Measurements from ENCODE around the gene GRIA2.

Gene GRIA2

DNA sequence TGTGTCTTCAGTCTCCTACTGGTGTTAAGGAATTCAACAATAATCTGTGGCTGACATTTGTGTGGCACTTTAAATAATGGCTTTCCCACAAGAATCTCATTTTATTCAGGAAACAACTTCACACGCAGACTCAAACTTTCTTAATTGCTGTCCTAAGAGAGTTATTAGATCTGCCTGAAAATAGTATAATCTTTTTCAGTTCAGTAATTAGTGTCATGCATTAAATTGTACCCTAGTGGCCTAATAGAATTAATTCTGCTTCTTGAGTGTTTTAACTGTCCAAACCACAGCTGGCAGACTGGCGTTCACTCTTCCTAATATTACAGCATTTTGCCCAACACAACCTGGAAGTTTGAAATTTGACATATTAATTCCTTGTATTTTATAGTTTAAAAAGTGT is 107.1 kb downstream of the GRIA2 start:
- H3K4me3 ChIP-seq (ENCODE audit: low read depth, low read length), result no peak overlapping the region
- no peak for TF ChIP-seq CTCF (IDR thresholded peaks at IDR 0.05; ENCODE audit: borderline replicate concordance, insufficient read depth, low read depth, low read length)

DNA sequence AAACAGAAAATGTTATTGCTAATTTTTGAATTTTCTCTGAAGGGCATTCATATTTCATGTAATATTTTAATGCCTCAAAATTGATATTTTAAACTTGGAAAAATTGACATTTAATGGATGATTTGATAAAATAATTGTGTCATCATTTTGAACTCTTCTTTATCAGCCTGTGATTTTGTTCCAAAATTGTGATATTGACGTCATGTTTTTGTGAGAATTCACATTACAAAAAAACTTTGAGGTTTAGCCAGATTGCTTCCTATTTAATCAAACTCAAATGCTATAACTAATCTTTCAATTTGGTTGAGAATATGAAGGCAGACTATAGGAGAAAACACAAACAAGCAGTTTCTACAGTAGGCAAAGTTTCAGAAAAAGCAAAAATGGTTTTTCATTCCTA is 137.4 kb downstream of the GRIA2 start:
- no peak overlapping the region for H3K4me3 ChIP-seq (ENCODE audit: low read depth, low read length)
- TF ChIP-seq CTCF (IDR thresholded peaks at IDR 0.05; ENCODE audit: borderline replicate concordance, insufficient read depth, low read depth, low read length), result no peak

GRCh38 chr4:157358439-157358838 is 137.9 kb downstream of the GRIA2 start:
- no peak for TF ChIP-seq CTCF (IDR thresholded peaks at IDR 0.05; ENCODE audit: borderline replicate concordance, insufficient read depth, low read depth, low read length)
- no peak overlapping the region for H3K4me3 ChIP-seq (ENCODE audit: low read depth, low read length)

DNA sequence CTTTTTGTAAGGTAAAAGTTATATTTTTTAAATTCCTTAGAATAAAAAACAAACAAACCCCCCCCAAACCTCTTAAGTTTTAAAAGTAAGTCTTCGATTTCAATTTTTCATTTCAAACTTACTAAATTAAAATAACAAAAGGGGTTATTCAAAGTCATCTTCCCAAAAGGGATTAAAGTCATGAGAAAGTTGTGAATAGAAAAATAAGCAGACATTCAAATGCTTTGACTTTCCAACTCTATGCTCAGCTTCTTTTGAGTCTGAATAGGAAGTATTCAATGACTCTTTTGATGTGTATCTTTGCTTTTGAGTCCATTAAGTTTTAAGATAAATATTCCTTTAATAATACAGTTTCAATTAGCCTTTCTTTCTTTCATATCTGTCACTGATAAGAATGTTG is 138.3 kb downstream of the GRIA2 start:
- no peak for TF ChIP-seq CTCF (IDR thresholded peaks at IDR 0.05; ENCODE audit: borderline replicate concordance, insufficient read depth, low read depth, low read length)

GRCh38 chr4:157363360-157363759 is 142.8 kb downstream of the GRIA2 start:
- H3K4me3 ChIP-seq (ENCODE audit: low read depth, low read length), result no peak overlapping the region
- TF ChIP-seq CTCF (IDR thresholded peaks at IDR 0.05; ENCODE audit: borderline replicate concordance, insufficient read depth, low read depth, low read length), result no peak

More for the DNA sequence above, 138.3 kb downstream of the GRIA2 start:
- no peak overlapping the region for H3K4me3 ChIP-seq (ENCODE audit: low read depth, low read length)

GRCh38 chr4:157372154-157372553 is 151.6 kb downstream of the GRIA2 start:
- no peak overlapping the region for H3K4me3 ChIP-seq (ENCODE audit: low read depth, low read length)
- TF ChIP-seq CTCF (IDR thresholded peaks at IDR 0.05; ENCODE audit: borderline replicate concordance, insufficient read depth, low read depth, low read length), result no peak

GRCh38 chr4:157372567-157372966 is 152.0 kb downstream of the GRIA2 start:
- no peak for TF ChIP-seq CTCF (IDR thresholded peaks at IDR 0.05; ENCODE audit: borderline replicate concordance, insufficient read depth, low read depth, low read length)
- no peak overlapping the region for H3K4me3 ChIP-seq (ENCODE audit: low read depth, low read length)
